Activated CD4-positive, alpha-beta T cell treated with anti-CD3 and anti-CD28 coated beads, Interleukin-2, amount 50 U/mL, for 4 hours (primary cell): ENCODE results near the gene PFDN6.
"Not testable (repeated sequence)": the region's sequence is repeated elsewhere in the genome, so short reads cannot be mapped to it uniquely, and the experiment has no call there.

ENCODE experiments used
- DNase-seq, 2 experiments: peaks; one replicate each; pipeline ENCODE4 v3.0.0-alpha.2; 2020

PFDN6 gene

DNA sequence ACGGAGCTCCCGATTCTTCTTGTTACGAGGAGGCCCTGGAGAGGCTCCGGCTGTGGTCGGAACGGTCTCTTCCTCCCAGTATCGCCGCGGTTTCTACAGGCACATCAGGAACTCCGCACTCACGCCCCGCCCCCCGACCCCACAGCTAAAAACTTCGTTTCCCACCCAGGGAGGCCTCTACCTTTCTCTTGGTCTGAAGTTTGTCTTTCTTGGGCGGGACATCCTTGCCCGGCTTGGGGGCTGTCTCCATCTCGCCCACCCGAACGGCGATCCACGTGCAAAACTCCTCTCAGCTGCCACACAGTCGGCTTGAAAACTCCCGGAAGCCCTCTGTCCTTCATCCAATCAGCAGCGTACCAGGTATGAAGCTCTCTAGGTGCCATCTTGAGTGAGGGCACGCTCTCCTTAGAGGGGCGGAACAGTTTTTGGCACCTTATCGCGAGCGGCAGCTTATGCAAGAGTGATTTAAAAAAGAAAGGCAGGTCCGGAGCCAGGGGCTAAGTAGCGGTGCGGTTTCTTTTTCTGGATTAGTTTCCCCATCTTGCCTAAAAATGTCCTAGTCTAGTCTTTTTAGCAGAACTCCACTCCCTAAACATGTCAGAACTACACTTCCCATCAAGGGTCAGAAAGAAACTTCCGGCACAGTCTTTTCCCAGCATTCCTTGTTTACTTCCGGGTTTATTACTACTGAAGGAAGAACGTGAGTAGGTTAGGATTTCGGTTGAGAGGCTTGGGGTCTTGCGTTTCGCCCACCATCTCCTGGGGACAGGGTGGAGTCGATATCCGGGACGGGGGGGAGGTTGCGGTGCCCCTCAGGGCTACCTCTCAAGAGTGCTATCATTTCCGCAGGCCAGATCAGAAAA, at the start of gene PFDN6, which contains the start of gene WDR46:
TSS of gene PFDN6 (plus strand) at position 681 of the 863 bp plus-strand sequence. CDS start 256 bp downstream, outside the sequence.
TSS of gene WDR46 (minus strand) at position 319 of the 863 bp plus-strand sequence. CDS start at position 250, 69 bp downstream.
- DNase-seq: peak; percentile 75 to 77

GRCh38 chr6:33241968-33242367, 47.4 kb upstream of the PFDN6 start:
- no peak for DNase-seq

- no peak for DNase-seq
Observed at GRCh38 chr6:33243476-33243875, 45.9 kb upstream of the PFDN6 start.

GRCh38 chr6:33247977-33248642, 41.3 kb upstream of the PFDN6 start:
- peak; percentile 89 to 94 for DNase-seq

GRCh38 chr6:33248643-33248931, 40.8 kb upstream of the PFDN6 start:
- no peak for DNase-seq

DNA sequence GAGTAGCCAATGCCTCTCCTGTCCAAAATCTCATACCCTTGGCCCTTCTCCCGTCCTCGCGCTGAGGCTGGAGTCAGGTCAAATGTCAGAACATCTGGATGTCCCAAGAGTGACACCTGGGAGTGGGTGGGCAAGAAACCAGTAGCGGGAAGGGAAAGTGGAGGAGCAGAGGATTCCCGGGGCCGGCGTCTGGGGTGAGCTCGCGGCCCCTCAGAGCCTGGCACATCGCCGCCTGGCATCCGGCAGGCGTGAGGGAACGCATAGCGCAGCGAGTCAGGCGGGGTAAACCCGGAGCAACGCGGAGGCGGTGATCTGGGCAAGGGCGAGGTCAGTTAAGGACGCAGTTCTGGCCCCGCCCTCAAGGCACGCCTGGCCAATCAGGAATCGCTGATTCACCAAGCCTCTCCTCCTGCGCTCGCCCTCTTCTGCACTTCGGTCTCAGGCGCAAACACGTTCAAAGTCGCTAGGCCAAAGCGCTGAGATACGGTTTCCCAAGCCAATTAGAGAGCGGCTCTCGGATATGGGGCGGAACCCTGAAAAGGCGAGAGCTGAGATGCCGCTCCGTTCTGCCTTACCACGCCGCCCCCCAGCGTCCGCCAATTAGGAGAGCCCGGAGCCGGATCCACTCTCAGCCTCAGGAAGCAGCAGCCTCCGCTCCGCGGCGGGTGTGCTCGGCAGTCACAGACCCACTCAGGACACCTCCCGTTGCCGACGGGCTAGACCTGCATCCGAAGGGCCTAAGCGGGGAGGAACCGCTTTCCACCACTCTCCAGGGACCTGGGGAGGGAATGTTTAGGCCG, 40.3 kb upstream of the PFDN6 start:
- DNase-seq: peak; percentile 91 to 93

DNA sequence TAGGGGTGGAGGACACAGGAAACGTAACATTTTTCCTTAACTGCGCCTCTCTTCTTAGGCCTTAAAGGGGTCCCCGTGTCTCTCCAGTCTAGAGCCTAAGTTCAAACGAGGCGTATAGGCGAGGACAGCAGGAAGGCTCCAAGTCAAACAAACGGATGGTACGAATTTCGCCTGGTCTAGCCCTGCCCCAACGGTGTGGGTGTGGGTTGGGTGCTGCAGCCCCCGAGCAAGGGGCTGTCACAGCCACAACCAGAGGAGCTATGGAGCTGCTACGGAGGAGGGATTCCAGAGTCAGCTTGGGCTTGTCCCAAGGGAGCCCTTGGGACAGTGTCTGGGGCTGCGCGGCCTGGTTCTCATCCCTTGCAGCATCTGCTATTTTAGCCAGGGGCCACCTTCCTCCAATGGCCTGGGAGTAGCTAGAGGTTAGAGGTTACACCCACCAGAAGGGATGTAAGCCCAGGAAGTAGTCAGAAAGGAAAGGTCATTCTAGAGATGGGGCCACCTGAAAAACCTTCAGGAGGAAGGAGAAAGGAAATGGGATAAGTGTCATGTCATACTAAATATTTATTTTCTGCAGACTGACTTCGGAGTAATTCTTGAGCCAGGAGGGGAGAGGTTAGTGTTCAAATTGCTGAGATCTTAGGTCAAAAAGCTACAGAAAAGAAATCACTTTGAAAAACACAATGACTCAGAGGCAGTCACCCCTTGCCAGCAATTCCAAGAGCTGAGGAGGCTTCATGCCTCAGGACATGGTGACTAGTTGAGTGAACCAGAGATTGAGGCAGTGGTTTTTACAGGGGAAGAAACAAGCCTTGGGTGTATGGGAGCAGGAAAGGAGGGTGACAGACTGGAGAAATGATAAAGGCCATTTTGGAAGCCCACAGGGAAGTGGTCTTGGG, 39.4 kb upstream of the PFDN6 start:
- no peak for DNase-seq

GRCh38 chr6:33250731-33251130, 38.7 kb upstream of the PFDN6 start:
- no peak for DNase-seq

DNA sequence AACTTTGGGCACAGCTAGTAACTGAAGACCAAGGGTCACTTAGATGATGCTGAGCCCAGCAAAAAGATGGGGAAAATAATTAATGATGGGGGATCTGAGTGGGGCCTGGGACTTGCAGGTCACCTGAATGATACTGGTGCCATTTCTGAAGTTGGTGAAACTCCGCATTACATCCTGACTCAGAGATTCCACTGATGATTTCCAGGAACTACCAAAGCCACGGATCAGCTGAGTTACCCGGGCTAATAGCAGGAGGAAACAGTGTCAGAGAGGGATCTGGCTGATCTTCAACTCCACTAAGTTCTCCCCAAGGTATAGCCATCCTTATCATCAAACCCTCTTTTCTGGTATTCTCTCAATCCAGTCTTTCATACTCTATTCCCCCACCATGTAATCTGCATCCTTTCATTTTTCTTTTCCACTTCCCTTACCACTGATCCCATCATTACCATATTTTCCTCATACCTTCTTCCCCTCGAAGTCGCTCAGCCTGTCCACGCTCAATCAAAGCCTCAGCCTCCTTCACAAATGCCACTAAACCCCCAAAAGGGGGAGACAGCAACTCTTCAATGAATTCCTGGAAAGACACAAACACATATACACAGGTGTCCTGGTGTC, 37.9 kb upstream of the PFDN6 start:
- DNase-seq: no peak

GRCh38 chr6:33252759-33253158, 36.6 kb upstream of the PFDN6 start:
- DNase-seq: no peak

DNA sequence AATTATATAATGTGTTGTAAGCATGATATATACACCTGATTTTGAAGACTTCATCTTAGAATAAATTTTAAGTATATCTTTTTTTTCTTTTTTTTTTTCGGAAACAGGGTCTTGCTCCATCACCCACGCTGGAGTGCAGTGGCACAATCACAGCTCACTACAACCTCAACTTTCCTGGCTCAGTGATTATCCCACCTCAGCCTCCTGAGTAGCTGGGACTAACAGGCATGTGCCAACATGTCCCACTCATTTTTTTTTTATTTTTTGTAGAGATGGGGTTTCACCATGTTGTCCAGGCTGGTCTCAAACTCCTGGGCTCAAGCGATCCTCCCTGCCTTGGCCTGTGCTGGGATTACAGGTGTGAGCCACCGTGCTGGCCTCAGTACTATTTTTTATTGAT, 34.8 kb upstream of the PFDN6 start:
- DNase-seq: no peak

- no peak for DNase-seq
Observed at GRCh38 chr6:33259032-33259431, 30.4 kb upstream of the PFDN6 start.

DNA sequence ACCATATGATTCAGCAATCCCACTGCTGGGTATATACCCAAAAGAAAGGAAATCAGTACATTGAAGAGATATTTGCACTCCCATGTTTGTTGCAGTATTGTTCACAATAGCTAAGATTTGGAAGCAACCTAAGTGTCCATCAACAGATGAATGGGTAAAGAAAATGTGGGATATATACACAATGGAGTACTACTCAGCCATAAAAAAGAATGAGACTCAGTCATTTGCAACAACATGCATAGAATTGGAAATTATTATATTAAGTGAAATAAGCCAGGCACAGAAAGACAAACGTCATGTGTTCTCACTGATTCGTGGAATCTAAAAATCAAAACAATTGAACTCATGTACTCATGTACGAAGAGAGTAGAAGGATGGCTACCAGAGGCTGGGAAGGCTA, 26.9 kb upstream of the PFDN6 start:
- not testable (repeated sequence) for DNase-seq

DNA sequence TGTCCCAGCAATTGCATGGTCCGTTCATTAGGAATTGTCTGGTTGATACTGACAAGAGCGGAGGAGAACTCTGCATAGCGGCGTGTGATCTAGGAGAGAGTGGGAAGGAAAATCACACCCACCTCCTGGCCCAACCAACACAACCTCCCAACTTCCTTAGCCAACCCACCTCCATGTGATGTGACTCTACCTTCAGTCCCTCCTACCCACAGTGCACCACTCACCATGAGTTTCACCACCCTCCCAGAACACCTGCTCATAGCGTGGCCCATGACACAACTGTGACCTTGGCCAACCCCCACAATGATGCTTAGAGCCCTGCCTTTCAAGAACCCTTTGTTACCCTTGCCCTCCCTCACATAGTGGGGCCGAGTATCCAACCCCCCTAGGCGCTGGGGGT, 25.4 kb upstream of the PFDN6 start:
- no peak for DNase-seq

DNA sequence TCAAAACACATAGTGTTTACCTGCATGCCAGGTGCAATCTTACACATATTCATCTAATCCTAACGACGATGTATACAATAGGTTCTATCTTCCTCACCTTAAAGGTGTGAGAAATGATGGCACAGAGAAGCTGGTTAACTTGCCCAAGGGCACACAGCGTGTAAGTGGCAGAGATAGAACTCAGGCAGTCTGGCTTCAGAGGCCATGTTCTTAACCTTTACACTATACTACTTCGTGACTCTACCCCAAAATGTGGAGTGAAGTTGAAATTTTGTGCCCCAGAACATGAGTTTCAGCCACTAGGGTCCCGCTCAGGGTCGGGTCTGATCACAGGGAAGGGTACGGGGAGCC, 18.3 kb upstream of the PFDN6 start:
- no peak for DNase-seq

- peak; percentile 86 to 89 for DNase-seq
Observed at GRCh38 chr6:33271468-33272274, 17.7 kb upstream of the PFDN6 start, which contains the start of the genes RPS18 and VPS52. Gene RPS18, plus strand, starts transcription at chr6:33272075. Its CDS starts 45 bp downstream, at chr6:33272120. Gene VPS52, minus strand, starts transcription at chr6:33271876. Its CDS starts 201 bp downstream, at chr6:33271675.

DNA sequence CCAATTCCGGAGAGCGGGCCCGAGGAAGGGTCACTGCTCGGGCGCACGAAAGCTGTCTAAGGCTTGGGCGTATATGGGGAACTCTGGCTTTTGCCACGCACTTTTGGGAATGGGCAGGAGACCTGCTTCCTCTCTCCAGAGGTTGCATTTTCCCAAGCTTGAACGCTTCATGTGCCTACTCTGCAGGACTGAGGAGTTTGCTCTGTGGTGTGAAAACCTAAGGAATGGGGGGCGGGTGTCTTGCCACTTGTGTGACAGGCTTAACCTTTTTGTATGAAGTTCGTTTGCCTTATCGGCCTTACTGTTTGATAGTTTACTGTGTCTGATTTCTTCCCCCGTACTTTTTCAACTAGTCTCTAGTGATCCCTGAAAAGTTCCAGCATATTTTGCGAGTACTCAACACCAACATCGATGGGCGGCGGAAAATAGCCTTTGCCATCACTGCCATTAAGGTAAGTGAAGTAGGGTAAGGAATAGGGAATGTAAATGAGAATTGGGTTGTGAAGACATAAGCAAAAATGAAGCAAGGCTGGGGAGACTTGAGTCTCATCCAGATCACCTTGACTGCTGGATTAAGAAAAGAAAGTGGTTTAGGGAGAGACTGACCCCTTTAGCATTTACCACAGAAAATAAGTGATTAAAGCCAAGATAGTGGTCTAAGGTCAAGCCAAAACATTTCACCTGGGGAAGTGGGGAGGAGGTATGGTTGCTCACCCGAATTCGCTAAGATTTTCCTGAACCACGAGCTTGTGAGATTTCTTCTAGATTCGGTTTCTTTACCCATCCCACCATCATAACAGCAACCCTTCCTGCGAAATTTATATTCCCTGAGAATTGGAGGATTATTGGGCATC, 16.9 kb upstream of the PFDN6 start:
- DNase-seq: no peak

- no peak for DNase-seq
Observed at GRCh38 chr6:33273129-33273923, 16.1 kb upstream of the PFDN6 start.
